GM12878 (cell line): ENCODE data around the gene ANTXR1. TPM values are rescaled to one million over a fixed set of nuclear protein-coding genes. Genes with fewer than 3 reads are reported as not detected.

Experiments
- ATAC-seq: fragments of 200-7000 bp; cut with Tn5 transposase; 3 replicates; pipeline ENCODE4 v1.9.1; 2020; ENCODE audit warnings: mild to moderate bottlenecking, moderate library complexity
- BruUV-seq: library from RNA; stranded (reverse); fragments of 400-500 nt; replicated peaks from 2 replicates; lab custom pipeline; 2021; lab: Mats Ljungman, UMichigan
- CTCF ChIA-PET: fragments of 300-600 bp; sonication (Branson Sonifier 250); formaldehyde crosslinking; extraction: SDS; loops from one replicate; lab custom pipeline; 2021; ENCODE audit warnings: inconsistent platforms; lab: Yijun Ruan, JAX
- POLR2A ChIA-PET: fragments of 350-600 bp; formaldehyde crosslinking; extraction: SDS; loops from one replicate; lab custom pipeline; 2021; ENCODE audit warnings: inconsistent platforms; lab: Charles Lee
- RAD21 ChIA-PET: fragments of 300-600 bp; sonication (Branson Sonifier 250); formaldehyde crosslinking; loops from one replicate; lab custom pipeline; 2023; ENCODE audit warnings: antibody characterized with exemption; ENCODE audit not compliant: unreplicated experiment; lab: Charles Lee
- SMC1A ChIA-PET: fragments of 300-600 bp; sonication (Branson Sonifier 250); formaldehyde crosslinking; loops from one replicate; lab custom pipeline; 2023; ENCODE audit not compliant: unreplicated experiment, uncharacterized antibody; lab: Charles Lee
- DNase-seq: peaks from one replicate; pipeline ENCODE4 v3.0.0-alpha.2; 2011; ENCODE audit warnings: low read depth, low spot score
- FAIRE-seq: peaks from 3 replicates; lab custom pipeline; 2011; peaks lifted over from hg19 to GRCh38; lab: Jason Lieb, UNC
- H2AFZ ChIP-seq: 2 replicates; pipeline ENCODE4 v1.6.0; 2011; ENCODE audit warnings: low read depth, low read length, control low read depth; ENCODE audit not compliant: control insufficient read depth
- H3K27ac ChIP-seq: 2 replicates; pipeline ENCODE4 v1.5.1; 2011; ENCODE audit warnings: control low read depth; ENCODE audit not compliant: control insufficient read depth, insufficient read depth
- H3K27me3 ChIP-seq, 2 experiments: replicated peaks in 1 of 2; 2 replicates each; pipeline versions ENCODE4 v1.6.0 to v1.6.1; 2011; ENCODE audit warnings: low read length in 1 of 2; ENCODE audit not compliant: control insufficient read depth in 2 of 2, insufficient read depth in 2 of 2
- H3K36me3 ChIP-seq, 2 experiments: 2 replicates each; pipeline ENCODE4 v1.5.1; 2011; ENCODE audit warnings: low read length in 1 of 2; ENCODE audit not compliant: control insufficient read depth in 2 of 2, insufficient read depth in 2 of 2
- H3K4me1 ChIP-seq: 2 replicates; pipeline ENCODE4 v1.6.1; 2011; ENCODE audit warnings: mild to moderate bottlenecking, low read length, moderate library complexity, mixed read lengths; ENCODE audit not compliant: control insufficient read depth, insufficient read depth
- H3K4me2 ChIP-seq: 2 replicates; pipeline ENCODE4 v1.6.0; 2011; ENCODE audit warnings: control low read depth; ENCODE audit not compliant: control insufficient read depth, insufficient read depth
- H3K4me3 ChIP-seq: fragments of 200-600 bp; sonication (generic); 2 replicates; pipeline ENCODE4 v1.5.1; 2016
- H3K79me2 ChIP-seq: 2 replicates; pipeline ENCODE4 v1.6.0; 2011; ENCODE audit warnings: low read length; ENCODE audit not compliant: control insufficient read depth, insufficient read depth
- H3K9ac ChIP-seq: 2 replicates; pipeline ENCODE4 v1.8.0; 2011; ENCODE audit warnings: low read length, control low read depth, mixed read lengths; ENCODE audit not compliant: control insufficient read depth, insufficient read depth
- H3K9me3 ChIP-seq: replicated peaks from 3 replicates; pipeline ENCODE4 v1.5.1; 2011; ENCODE audit warnings: mild to moderate bottlenecking, low read length; ENCODE audit not compliant: control insufficient read depth, insufficient read depth
- H4K20me1 ChIP-seq: 2 replicates; pipeline ENCODE4 v1.6.0; 2011; ENCODE audit not compliant: control insufficient read depth, insufficient read depth
- ATF3 ChIP-seq: IDR thresholded peaks from 2 replicates; pipeline ENCODE4 v1.6.1; 2011; ENCODE audit warnings: low read depth, mild to moderate bottlenecking, low read length, moderate library complexity, borderline replicate concordance; ENCODE audit errors: extremely low read depth
- CHD4 ChIP-seq: fragments of 200-600 bp; sonication (generic); IDR thresholded peaks from 2 replicates; pipeline ENCODE4 v1.6.1; 2016; ENCODE audit warnings: mild to moderate bottlenecking
- GABPA ChIP-seq: IDR thresholded peaks from 2 replicates; pipeline ENCODE4 v1.6.1; 2014; ENCODE audit warnings: antibody characterized with exemption, low read depth, mild to moderate bottlenecking, inconsistent platforms
- IRF4 ChIP-seq: IDR thresholded peaks from 2 replicates; pipeline ENCODE4 v1.6.1; 2011; ENCODE audit warnings: low read depth, low read length
- MYC ChIP-seq: IDR thresholded peaks from 2 replicates; pipeline ENCODE4 v1.6.1; 2011; ENCODE audit warnings: mild to moderate bottlenecking, low read length, moderate library complexity, inconsistent platforms; ENCODE audit not compliant: insufficient read depth, insufficient replicate concordance, insufficient read length, severe bottlenecking
- POLR2AphosphoS2 ChIP-seq: IDR thresholded peaks from 2 replicates; pipeline ENCODE4 v1.6.1; 2011; ENCODE audit warnings: low read depth, mild to moderate bottlenecking, low read length, improper control_type of control experiment, moderate library complexity
- SMAD5 ChIP-seq: IDR thresholded peaks from 2 replicates; pipeline ENCODE4 v1.6.1; 2016; ENCODE audit warnings: antibody characterized with exemption, low read depth
- ZNF592 ChIP-seq: fragments of 450-650 bp; IDR thresholded peaks from 2 replicates; pipeline ENCODE4 v1.6.1; 2017; ENCODE audit warnings: mild to moderate bottlenecking, moderate library complexity
- WGBS: methylation state at CpG from one replicate; pipeline ENCODE4 v1.1.6; 2016; ENCODE audit warnings: low lambda C conversion rate; ENCODE audit not compliant: insufficient replicate concordance, insufficient coverage; ENCODE audit errors: missing lambda C conversion rate; 5-methylcytosine and 5-hydroxymethylcytosine counted together
- in situ Hi-C: fragments of 300-500 bp; cut with MboI; formaldehyde crosslinking; loops from 9 replicates; pipeline ENCODE4 v1.14.3; 2018; ENCODE audit warnings: mixed read lengths
- intact Hi-C: fragments of 100-400 bp; cut with micrococcal nuclease; formaldehyde crosslinking; loops from one replicate; pipeline ENCODE4 v1.14.2; 2022; ENCODE audit not compliant: unreplicated experiment
- polyA plus RNA-seq, 11 experiments: library from polyadenylated mRNA; depleted of rRNA in 4 of 11; unstranded in 6 of 11; stranded (reverse) in 5 of 11; fragments of >200 nt; fragmentation: Nextera tagmentation in 4 of 11; fragmentation: Illumina TruSeq in 1 of 11; extraction: Ambion mirVana in 4 of 11; extraction: Trizol in 1 of 11; gene quantifications; 1 replicate in 1 of 11; 2 replicates in 10 of 11; pipeline versions ENCODE4 v1.2.1 to v1.2.3, GENCODE V29; 2011 to 2016; ENCODE audit warnings: inconsistent platforms in 2 of 11, missing spikeins in 2 of 11, low read depth in 1 of 11
- total RNA-seq, 4 experiments: library from RNA; depleted of rRNA in 3 of 4; stranded (reverse); fragments of >200 nt in 3 of 4; fragmentation: Illumina TruSeq in 1 of 4; extraction: Trizol in 1 of 4; gene quantifications; 2 replicates each; pipeline versions ENCODE4 v1.2.1 to v1.2.3, GENCODE V29; 2013 to 2021

ANTXR1 gene
- total and polyA plus RNA-seq, 10 of the 15 experiments (the other 5 are each of a cell fraction or from before 2014, with no cell fraction given), result 0.09 to 0.26 TPM; not detected in 8

- WGBS, result 10% methylated on average over 3 of the region's 3 CpGs
- Histone ChIP-seq H3K9me3 (no peaks in the 10 kb centered on the region), H4K20me1 (no peaks in the 10 kb centered on the region), H3K27me3 (no peaks in the 10 kb centered on the region), H2AFZ (no peak overlapping the region), H3K9ac (no peak overlapping the region), H3K27ac (no peak overlapping the region), H3K4me2 (no peak overlapping the region), H3K4me3 (no peak overlapping the region), H3K79me2 (no peaks in the 10 kb centered on the region), H3K36me3 (no peaks in the 10 kb centered on the region), H3K4me1 (no peaks in the 10 kb centered on the region)
- SMC1A ChIA-PET, result no interaction called here
- CTCF ChIA-PET, result no interaction called here
- TF ChIP-seq GABPA (no peak), ATF3 (no peak), MYC (no peak), SMAD5 (no peak), CHD4 (no peak), ZNF592 (no peak), POLR2AphosphoS2 (no peak), IRF4 (no peak)
- RAD21 ChIA-PET, result no interaction called here
- BruUV-seq, result no TSS peak
- DNase-seq, result no peak
- FAIRE-seq, result no peak
- ATAC-seq, result no peak
- in situ Hi-C loops, result no loop called here
- intact Hi-C loops, result no loop called here
- POLR2A ChIA-PET, result no interaction called here
Observed at GRCh38 chr2:69133898-69134297, 120.9 kb downstream of the ANTXR1 start.
